Activated CD4-positive, alpha-beta T cell treated with anti-CD3 and anti-CD28 coated beads for 1 hour (primary cell): ENCODE measurements around the gene SH3BP1.
"Not testable (repeated sequence)": the region's sequence is repeated elsewhere in the genome, so short reads cannot be mapped to it uniquely, and the experiment has no call there.

Source experiments
- DNase-seq: peaks from one replicate; pipeline ENCODE4 v3.0.0-alpha.2; 2020

SH3BP1 gene

DNA sequence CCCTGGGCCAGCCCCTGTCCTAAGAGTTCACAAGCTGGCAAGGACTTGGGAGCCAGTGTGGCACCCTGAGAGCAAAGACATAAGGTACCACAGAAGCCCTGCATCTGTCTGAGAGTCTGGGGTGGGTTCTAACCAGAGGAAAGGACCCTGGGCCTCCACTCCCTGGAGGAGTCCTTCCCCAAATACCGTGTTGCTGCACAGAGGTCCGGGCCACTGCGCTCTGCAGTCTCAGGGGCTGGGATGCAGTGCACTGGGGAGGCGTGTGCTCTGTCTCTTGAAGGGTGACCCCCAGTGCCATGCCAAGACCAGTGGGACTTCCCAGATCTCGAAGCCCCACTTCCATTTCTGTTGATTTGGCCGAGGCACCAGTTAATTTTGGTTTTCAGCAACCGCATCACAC is 4.3 kb upstream of the SH3BP1 start:
- DNase-seq, result no peak

- no peak for DNase-seq
Measured at GRCh38 chr22:37636186-37636948, 3.1 kb upstream of the SH3BP1 start.

DNA sequence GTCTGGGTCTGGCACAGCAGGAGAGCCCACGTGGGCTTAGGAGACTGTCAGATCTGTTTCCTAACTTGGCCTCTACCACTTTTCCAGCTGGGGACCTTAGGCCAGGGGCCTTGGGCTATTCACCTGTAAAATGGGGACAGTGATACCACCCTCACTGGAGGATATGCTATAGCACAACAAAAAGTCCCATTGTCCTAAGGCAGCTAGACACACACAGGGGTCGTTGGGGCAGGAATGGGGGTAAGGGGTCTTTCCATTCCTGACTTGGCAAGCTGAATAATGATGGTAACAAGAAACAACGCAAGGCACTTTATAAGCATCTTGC is 2.6 kb upstream of the SH3BP1 start:
- DNase-seq, result no peak

DNA sequence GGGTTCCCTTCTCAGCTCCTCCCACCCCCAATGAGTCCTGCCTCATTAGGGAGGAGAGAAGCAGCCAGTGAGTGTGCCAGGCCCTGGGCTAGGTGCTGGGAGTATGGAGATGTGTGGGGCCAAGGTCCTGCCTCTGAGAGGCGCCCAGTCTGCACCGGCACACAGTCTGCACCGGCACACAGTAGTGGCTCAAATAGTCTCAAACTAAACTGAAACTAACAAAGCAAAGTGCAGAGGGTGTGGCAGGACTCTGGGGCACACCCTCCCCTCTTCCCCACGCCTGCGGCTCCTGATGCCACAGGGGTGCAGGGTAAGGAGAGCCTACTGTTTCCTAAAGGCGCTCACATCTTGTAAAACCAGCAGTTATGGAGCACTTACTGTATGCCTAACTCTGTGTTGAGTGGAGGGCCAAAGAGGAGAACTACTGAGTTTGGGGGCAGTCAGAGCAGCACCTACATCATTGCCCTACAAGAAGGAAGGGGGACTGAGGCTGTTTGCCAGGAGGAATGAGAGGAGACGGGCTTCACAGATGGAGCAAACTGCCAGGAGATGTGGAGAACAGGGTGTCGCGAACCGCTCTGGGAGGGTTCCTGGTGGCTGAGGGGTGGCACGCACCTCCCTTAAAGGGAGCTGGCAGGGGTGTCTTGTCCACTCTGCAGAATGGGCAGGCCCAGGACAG is 939 bp upstream of the SH3BP1 start:
- DNase-seq, result no peak

DNA sequence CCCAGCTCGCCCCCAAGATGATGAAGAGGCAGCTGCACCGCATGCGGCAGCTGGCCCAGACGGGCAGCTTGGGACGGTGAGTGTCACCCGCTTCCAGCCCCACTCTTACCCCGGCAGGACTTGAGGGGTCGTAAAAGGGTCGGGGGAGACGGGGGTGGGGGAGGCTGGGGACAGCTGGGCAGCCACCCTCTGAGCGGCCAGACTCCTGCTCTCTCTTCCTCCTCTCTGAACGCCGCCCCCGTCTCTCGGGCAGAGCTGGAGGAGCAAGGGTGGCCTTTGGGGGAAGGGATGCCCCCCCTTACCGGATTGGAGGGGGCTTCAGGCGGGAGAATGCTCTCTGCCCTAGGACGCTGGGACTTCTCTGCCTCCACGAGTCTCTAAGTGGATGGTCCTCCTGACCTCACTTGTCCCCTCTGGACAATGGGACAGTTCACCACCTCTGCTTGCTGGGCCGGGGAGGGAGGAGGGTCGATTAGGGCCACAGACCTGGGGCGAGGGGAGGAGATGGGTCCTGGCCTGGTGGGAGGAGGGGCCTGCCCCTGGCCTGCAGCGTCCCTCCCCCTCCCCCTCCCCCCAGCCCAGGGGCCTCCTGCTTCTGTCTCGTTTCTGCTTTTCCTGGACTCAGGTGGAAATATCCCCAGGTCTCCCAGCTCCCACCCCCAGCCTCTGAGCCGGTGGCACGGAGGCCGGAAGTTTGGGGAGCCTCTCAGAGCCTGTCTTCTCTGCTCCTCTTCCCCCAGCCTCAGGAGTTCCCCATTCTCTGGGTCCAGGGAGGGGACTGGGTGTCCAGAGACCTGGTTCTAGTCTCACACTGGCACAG is 512 bp downstream of the SH3BP1 start:
- no peak for DNase-seq

- DNase-seq, result no peak
Measured at GRCh38 chr22:37640591-37641560, 1.4 kb downstream of the SH3BP1 start.

DNA sequence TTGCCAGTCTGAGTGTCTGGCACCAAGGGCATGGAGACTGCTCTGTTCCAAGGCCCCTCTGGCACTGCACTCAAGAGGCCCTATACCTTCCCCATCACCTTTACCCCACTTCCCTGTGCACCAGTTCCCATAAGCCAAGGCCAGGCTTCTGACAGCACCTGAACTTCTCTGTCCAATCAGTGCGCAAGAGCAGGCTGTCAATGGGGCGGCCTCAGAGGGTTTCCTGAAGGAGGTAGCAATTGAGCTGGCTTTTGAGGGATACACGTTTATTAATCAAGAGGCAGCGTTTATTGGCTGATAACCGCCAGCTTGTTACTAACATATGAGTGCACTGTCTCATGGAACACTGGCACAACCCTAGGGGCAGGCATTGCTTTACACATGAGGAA is 2.1 kb downstream of the SH3BP1 start:
- no peak for DNase-seq

- DNase-seq, result peak; percentile 79
Measured at GRCh38 chr22:37643225-37643847, 3.9 kb downstream of the SH3BP1 start.

DNA sequence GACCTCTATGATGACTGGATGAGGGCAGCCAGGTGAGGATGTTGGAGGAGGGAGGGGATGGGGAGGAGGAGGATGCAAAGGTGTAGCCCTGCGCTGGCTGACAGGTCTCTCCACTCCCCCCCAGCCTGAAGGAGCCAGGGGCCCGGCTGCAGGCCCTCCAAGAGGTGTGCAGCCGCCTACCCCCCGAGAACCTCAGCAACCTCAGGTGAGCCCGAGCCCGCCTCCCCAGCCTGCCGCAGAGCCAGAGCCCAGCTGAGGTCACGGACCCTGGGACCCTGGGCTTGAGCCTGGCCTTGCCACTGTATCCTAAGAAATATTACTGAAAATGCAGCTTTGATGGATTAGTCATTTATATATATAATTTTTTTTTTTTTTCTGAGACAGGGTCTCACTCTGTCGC is 7.8 kb downstream of the SH3BP1 start:
- DNase-seq, result no peak

DNA sequence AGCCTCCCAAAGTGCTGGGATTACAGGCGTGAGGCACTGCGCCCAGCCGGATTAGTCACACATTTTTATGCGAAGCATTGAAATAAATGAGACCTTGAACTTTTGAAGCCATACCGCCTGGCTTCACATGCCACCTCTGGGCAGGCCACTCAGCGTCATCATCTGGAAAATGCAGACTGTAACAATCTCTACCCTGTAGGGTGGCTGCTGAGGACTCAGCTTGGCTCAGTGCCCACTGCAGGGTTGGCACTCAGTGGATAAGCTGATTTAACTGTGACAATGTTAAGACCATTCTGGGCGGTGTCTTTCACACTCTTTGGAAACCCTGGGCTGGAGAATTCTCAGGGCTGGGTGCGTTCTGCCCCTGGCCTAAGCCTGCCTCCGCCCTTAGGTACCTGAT is 8.5 kb downstream of the SH3BP1 start:
- DNase-seq, result no peak

DNA sequence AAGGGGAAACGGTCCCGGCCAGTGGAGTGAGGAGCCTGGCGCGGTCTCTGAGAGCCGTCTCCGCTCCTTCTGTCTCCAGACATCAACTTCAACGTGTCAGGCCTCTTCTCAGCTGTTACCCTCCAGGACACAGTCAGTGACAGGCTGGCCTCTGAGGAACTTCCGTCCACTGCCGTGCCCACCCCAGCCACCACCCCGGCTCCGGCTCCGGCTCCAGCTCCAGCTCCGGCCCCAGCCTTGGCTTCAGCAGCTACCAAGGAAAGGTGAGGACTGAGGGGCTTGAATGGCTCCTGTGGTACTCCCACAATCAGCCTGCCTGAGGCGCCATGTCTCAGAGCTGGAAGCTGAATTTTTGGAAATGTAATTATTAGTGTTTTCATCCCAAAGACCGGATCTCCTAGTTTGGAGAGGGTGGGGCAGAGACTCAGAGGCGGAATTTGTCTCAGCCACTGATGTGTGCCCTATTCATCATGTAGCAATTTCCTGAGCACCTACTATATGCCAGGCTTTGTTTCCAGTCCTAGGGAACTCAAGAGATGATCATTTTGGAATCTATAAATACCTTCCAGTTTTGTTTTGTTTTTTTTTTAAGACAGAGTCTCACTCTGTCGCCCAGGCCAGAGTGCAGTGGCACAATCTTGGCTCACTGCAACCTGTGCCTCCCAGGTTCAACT is 11.1 kb downstream of the SH3BP1 start:
- no peak for DNase-seq

GRCh38 chr22:37654563-37655251 is 15.2 kb downstream of the SH3BP1 start:
- DNase-seq, result no peak

GRCh38 chr22:37655252-37655563 is 15.7 kb downstream of the SH3BP1 start:
- no peak for DNase-seq

- not testable (repeated sequence) for DNase-seq
Measured at GRCh38 chr22:37656583-37656982, 17.1 kb downstream of the SH3BP1 start.

- DNase-seq, result no peak
Measured at GRCh38 chr22:37657590-37658132, 18.2 kb downstream of the SH3BP1 start.

GRCh38 chr22:37658133-37659065 is 18.9 kb downstream of the SH3BP1 start, which contains the start of gene PDXP:
Gene PDXP (plus strand): TSS chr22:37658723. CDS start chr22:37658783, 60 bp downstream.
- peak; percentile 96 for DNase-seq

- DNase-seq, result no peak
Measured at GRCh38 chr22:37659066-37659896, 19.8 kb downstream of the SH3BP1 start.

GRCh38 chr22:37659897-37660708 is 20.6 kb downstream of the SH3BP1 start:
- DNase-seq, result no peak
